HT-29 (cell line): Measurements from ENCODE around the gene ZNF134. TPM values are rescaled to one million over a fixed set of nuclear protein-coding genes. Genes with fewer than 3 reads are reported as not detected.

Experiments
- DNase-seq: peaks from one replicate; pipeline ENCODE4 v3.0.0-alpha.2; 2015; ENCODE audit warnings: low spot score
- total RNA-seq: library from RNA; depleted of rRNA; stranded (reverse); fragments of >200 nt; shearing (Covaris generic); gene quantifications from 2 replicates; pipeline ENCODE4 v1.2.3, GENCODE V29; 2014; rRNA removed

The ZNF134 gene
- total RNA-seq, 1 experiment from 2014 or later: not detected

DNA sequence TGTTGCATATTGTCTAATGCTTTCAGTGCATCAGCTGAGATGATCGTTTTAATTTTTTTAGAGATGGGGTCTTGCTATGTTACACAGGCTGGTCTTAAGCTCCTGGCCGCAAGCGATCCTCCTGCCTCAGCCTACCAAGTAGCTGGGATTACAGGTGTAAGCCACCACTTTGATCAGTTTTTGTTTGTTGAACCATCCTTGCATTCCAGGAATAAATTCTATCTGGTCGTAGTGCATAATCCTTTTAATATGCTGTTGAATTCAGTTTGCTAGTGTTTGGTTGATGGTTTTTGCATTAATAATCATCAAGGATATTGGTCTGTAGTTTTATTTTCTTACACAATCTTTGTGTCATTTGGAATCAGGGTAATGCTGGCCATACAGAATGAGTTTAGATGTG lies 23.3 kb downstream of the ZNF134 start:
- DNase-seq: no peak

DNA sequence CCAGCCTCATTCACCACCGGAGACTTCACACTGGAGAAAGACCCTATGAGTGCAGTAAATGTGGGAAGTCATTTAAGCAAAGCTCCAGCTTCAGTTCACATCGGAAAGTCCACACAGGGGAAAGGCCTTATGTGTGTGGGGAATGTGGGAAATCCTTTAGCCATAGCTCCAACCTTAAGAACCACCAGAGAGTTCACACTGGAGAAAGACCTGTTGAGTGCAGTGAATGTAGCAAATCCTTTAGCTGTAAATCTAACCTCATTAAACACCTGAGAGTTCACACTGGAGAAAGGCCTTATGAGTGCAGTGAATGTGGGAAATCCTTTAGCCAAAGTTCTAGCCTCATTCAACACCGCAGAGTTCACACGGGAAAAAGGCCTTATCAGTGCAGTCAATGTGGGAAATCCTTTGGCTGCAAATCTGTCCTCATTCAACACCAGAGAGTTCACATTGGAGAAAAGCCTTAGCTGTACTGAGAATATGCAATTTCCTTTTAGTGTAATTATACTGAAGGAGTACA lies 27.7 kb downstream of the ZNF134 start:
- no peak for DNase-seq

DNA sequence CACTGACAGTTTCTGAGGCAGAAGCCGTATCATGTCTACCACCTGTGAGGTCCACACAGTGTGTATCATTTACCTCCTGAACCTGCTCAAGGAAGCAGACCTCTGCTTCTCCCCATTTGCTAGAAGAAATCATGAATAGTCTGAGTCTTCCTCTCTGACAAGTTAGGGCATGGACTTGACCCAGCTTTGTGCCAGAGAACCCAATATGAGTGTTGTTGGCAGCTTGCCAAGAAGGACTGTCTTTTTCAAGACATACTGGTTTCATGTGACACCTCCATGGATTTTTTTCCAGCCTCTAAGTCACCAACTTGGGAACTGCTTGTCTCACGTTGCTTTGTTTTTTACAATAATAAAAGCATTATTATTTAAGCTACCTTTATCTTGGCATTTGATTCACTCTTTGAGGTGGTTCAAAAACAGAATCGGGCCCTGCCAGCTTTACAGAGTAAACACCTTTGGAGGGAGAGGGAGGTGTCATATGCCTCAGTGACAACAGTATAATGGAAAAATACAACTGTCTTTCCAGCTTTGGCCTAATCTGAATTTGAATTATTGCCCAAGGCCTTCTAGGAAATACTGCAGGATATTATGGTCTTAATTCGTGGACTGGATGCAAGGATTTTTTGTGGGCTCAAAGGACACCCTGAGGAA lies 28.5 kb downstream of the ZNF134 start:
- no peak for DNase-seq

DNA sequence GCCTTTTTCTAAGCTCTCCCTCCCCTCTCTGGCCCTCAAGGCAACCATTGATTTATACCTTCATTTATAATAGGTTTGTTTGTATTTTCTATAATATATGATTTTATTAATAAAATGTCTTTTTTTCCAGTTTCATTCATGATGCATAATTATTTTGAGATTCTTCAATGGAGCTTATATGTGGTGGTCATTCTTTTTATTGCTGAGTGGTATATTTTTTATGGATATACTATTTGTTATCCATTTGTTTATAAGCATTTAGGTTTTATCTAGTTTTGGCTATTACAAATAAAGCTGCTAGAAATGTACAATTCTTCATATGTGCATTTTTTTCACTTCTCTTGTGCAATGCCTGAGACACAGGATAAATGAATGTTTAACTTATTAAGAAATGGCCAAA lies 29.7 kb downstream of the ZNF134 start:
- no peak for DNase-seq

DNA sequence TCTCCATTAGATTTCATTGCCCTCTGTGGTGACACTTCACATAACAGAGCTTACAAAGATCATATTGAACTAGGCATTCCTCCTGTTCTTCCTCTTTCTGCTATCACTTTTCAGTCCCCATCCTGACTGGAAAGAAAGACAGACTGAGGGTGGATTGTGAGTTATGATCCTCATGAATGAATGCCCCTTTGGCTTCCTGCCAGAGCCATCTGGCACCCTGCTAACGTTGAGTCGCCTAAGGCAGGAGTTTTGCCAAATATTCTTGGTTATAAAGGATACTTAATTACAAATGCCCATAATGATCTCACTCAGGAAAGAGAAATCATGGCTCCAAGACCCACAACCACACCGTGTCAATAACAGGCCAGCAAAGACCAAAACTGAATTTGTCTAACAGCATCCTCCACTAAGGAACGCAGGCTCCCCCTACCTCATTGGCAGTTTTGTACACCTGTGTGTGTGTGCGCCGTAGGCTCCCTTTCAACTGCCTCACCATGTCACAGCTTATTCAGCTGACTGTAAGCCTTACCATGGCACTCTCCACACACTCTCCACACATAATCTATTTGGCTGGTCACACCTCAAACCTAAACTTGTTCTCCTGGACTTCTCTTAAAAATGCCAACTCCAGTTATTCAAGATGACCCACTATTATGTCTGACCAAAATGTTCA lies 34.4 kb downstream of the ZNF134 start:
- DNase-seq: no peak

DNA sequence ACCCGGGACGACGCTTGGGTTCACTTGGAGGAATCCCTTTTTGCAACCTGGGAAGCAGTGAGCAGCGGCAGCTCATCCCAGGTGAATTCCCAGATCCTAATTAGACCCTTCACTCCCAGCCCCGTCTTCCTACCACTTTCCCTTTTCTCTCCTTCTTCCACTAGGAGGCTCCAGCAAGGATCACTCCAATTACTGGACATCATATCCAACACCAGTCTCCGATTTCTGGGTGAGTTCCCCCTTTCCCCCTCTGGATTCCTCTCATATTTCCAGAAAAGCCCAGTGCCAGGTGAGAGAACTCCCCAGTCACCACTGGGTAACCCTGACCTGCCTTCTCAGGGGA lies 37.6 kb downstream of the ZNF134 start:
- no peak for DNase-seq

DNA sequence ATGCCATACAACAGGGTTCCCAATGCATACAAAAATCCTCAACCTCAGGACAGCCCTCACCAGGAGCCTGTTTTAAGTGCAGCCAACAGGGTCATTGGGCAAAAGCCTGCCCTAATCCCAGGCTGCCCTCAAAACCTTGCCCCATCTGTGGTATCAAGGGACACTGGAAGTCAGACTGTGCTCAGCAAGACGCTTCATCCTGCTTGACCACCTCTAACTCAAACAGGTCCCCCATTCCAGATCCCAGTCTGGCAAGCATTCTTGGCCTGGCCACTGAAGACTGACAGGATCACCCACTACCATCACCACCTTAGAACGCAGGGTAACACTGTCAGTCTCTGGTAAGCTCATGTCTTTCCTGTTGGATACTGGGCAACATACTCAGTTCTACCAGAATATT lies 39.6 kb downstream of the ZNF134 start:
- no peak for DNase-seq

DNA sequence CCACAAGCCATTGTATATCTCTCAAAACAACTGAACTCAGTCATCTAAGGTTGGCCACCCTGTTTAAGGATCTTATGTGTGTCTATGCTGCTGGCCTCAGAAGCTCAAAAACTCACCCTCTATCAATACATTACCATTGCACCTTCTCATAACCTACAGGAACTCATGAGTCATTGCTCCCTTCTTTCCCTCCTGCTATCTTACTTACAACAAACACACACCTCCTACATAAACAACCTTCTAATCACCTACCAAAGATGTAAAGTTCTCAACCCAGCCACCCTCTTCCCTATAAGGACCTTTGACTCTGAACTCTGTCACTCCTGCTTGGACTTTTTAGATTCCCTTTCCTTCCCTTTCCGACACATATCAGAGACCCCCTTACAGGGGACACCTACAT lies 41.4 kb downstream of the ZNF134 start:
- DNase-seq: no peak

DNA sequence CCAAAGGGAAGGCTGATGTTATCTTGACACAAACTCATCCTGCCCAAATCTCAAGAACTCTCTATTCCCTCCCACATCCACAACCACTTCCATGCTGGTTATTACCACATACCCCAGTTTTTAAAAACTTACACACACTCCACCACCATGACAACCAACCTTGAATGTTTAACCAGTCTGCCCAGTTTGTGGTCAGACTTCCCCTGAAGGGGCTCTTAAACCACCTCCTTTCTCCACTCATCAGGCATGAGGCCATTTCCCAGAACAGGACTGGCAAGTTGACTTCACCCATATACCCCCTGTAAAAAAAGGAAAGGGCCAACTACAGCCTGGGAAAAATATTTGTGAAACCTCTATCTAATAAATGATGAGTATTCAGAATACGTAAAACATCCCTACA lies 42.3 kb downstream of the ZNF134 start:
- DNase-seq: no peak

DNA sequence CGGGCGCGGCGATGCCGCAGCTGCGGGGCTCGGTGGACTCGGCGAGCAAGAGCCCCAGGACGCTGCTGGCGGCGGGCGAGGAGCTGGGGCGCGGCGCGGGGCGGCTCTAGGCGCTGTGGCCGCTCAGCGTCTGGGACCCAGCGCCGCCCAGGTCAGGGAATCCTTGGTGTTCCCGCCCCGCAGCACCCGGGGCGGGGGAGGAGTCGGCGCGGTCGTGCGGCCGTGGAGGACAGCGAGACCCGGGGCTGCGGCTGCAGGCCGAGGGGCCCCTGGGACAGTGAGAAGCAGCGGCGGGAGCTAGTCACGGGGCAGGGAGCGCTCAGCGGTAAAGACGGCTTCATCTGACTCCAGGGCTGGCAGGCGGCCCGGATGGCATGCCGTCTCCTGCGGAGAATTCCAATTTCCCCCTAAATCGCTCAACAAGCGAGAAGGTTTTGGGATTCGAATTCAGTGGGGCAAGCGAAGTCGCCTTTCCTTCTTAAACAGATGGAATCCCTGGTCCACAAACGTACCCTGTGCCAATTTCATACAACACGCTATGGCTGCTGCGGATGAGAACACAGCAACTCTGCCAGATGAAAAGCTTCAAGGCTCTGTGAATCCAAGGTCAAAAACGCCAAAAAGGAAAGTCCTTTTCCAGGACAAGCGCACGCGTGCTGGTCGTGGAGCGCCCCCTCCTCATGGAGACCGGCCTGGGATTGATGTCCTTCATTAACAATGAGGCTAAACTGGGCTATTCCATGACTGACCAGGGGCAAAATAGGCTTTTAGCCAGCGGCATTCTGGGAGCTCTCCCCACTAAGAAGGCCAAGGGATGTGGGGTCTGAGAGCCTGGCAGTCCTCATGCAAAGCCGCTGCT lies 50.5 kb downstream of the ZNF134 start:
- DNase-seq: peak; percentile 45

DNA sequence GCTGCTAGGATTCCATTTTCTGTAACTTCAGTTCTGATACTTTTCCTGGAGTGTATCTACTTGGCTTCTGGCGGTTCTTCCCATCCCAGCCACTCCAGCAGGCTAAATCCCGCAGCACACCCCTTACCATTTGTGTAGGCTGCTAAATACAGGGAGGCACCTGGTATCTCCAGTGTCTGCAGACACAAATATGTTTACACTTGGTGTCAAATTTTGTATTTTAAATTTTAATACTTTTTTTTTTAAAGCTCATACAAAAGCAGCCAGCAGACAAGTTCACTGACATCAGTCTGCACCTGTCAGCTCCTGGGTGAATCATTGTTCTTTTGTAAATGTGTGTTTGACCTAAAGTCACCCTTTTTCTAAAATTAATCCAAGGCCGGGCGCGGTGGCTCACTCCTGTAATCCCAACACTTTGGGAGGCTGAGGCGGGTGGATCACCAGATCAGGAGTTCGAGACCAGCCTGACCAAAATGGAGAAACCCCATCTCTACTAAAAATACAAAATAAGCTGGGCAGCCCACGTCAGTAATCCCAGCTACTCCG lies 51.3 kb downstream of the ZNF134 start:
- DNase-seq: no peak

DNA sequence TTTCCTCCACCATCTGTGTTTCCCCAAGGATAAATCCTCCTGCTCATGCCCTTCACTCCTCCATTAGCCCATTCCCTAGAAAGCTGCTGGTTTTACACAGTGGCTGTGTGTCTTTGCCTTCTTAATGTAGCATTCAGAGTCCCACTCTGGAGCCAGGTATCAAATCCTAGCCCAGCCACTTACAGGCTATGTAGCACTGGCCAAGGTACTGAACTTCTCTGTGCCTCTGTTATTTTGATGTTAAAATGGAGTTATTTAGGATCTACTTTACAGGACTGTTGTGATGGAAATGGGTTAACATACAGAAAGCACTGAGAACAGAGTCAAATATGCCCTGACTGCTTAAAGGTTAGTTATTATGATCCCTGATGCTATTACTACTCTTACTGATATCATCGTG lies 53.2 kb downstream of the ZNF134 start:
- DNase-seq: no peak

DNA sequence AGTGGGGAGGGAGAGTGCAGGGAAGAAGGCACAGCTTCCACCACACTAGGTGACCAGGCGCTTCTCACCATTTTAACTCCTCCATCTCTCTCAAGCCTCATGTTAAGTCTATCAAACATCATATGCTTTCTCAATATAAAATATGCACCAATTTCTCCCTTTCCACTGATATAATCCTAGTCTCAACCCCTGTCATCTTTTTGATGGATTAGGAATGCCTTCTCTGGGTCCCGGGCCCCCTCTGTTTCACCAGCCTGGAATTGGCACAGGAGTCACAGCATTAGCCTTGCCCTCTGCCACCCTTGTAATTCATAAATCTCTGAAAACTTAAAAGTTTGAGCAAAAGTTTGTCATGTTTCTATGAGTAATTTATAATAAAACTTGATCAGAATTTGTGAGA lies 54.6 kb downstream of the ZNF134 start, which contains the start of gene ZSCAN4:
Gene ZSCAN4 (plus strand): TSS at position 301 of the 400 bp plus-strand sequence. CDS start 7,211 bp downstream, outside the sequence.
- no peak for DNase-seq

DNA sequence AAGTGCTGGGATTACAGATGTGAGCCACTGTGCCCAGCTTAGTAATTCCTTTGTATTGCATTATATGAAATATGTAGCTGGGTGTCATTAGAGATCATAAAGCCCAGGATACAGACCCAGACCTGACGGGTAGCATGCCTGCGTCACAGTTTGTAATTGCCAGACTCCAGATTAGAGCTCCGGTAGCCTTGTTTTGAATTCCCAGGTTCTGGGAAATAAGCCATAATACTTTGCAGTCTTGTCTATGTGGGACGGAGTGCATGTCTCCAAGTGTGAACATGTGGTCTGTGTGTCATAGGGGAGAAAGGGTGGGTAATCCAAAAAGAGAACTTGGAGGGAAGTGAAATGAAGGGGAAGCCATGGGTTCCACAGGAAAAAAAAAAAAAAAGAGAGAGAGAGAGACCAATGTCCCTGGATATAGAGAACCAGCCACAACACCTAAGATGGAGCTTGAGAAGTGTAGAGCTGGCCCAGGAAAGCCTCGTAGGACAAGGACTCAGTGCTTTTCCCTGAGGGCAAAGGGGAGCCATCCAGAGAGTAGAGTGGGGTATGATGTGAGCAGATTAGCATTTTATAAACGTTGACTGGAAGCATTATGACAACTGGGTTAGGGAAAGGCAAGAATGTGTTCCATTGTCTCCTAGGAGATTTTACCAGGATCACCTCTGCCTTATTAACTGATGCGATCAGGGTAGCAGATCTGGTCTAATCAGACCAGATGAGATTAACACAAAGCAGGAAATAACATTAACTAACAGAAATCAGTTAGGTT lies 57.3 kb downstream of the ZNF134 start:
- no peak for DNase-seq

DNA sequence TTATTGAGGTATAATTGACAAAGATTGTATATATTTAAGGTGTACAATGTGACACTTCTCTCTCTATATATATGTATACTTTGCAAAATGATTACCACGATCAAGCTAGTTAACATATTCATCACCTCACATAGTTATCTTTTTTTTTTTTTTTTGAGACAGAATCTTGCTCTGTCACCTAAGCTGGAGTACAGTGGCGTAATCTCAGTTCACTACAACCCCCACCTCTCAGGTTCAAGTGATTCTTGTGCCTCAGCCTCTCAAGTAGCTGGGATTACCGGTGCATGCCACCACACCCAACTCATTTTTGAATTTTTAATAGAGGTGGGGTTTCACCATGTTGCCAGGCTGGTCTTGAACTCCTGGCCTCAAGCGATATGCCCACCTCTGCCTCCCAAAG lies 58.4 kb downstream of the ZNF134 start:
- DNase-seq: no peak

Other genes starting within 250 kb of the ZNF134 start
- 10.2 and 12.2 TPM in 2 replicates for gene ZNF548, start 224.4 kb upstream of the ZNF134 start, total RNA-seq
- gene ZNF17, start 203.1 kb upstream of the ZNF134 start, total RNA-seq: 4.7 and 7.2 TPM in 2 replicates
- 22.9 and 27.6 TPM in 2 replicates for gene ZNF749, start 178.9 kb upstream of the ZNF134 start, total RNA-seq
- 0.08 TPM in 1 of 2 replicates, not detected in the other for gene VN1R1, start 157.1 kb upstream of the ZNF134 start, total RNA-seq
- 0.28 and 0.31 TPM in 2 replicates for gene ZNF772, start 136.7 kb upstream of the ZNF134 start, total RNA-seq
- 8.1 and 19.3 TPM in 2 replicates for gene ZNF419, start 126.5 kb upstream of the ZNF134 start, total RNA-seq
- gene ZNF773, start 114.3 kb upstream of the ZNF134 start, total RNA-seq: 5.3 and 5.5 TPM in 2 replicates
- not detected in 2 replicates for gene ZNF549, start 86.9 kb upstream of the ZNF134 start, total RNA-seq
- gene ZNF550, start 54.4 kb upstream of the ZNF134 start, total RNA-seq: 1.1 and 6.1 TPM in 2 replicates
- 2.5 and 3.1 TPM in 2 replicates for gene ZNF416, start 35.3 kb upstream of the ZNF134 start, total RNA-seq
- gene ZIK1, start 30.1 kb upstream of the ZNF134 start, total RNA-seq: 0.23 TPM in 1 of 2 replicates, not detected in the other
- gene ZNF530, start 14.4 kb upstream of the ZNF134 start, total RNA-seq: 2.7 and 5.7 TPM in 2 replicates
- gene ZNF211, start 18.9 kb downstream of the ZNF134 start, total RNA-seq: 2.7 and 8.1 TPM in 2 replicates
- gene ZSCAN4, start 54.7 kb downstream of the ZNF134 start, total RNA-seq: not detected in 2 replicates
- gene ZNF551, start 67.7 kb downstream of the ZNF134 start, total RNA-seq: 25.5 and 26.5 TPM in 2 replicates
- gene ZNF154, start 95.0 kb downstream of the ZNF134 start, total RNA-seq: 0.05 TPM in 1 of 2 replicates, not detected in the other
- gene ZNF671, start 113.4 kb downstream of the ZNF134 start, total RNA-seq: not detected in 2 replicates
- gene ZNF776, start 132.6 kb downstream of the ZNF134 start, total RNA-seq: 11.4 and 14.6 TPM in 2 replicates
- gene ZNF586, start 155.4 kb downstream of the ZNF134 start, total RNA-seq: 18.3 and 18.5 TPM in 2 replicates
- 17.3 and 22.3 TPM in 2 replicates for gene ZNF552, start 200.7 kb downstream of the ZNF134 start, total RNA-seq
- gene ZNF587B, start 216.1 kb downstream of the ZNF134 start, total RNA-seq: 32.1 and 40.0 TPM in 2 replicates
- gene ZNF587, start 235.6 kb downstream of the ZNF134 start, total RNA-seq: 33.7 and 39.4 TPM in 2 replicates